ENCODE data around the gene CREB5. TPM values are rescaled to one million over a fixed set of nuclear protein-coding genes. Genes with fewer than 3 reads are reported as not detected.

Gene CREB5
- total and polyA plus RNA-seq, 2 of the 8 experiments (the other 6 are each of a cell fraction or from before 2014, with no cell fraction given): 2.4 to 2.7 TPM

GRCh38 chr7:28483908-28484605, 71.7 kb downstream of the CREB5 start (continued):
- no peak for TF ChIP-seq KDM4A (IDR thresholded peaks at IDR 0.05; ENCODE audit: low read depth, low read length, severe bottlenecking)
- no peak for TF ChIP-seq TEAD4 (IDR thresholded peaks at IDR 0.05; ENCODE audit: low read depth, low read length)
- no peak for TF ChIP-seq EP300 (IDR thresholded peaks at IDR 0.05; ENCODE audit: borderline replicate concordance in 1 of 2, low read depth in 2 of 2, low read length in 2 of 2)
- TF ChIP-seq GABPA (IDR thresholded peaks at IDR 0.05; ENCODE audit: borderline replicate concordance, insufficient read depth, low read length): no peak
- TF ChIP-seq SUZ12 (IDR thresholded peaks at IDR 0.05; ENCODE audit: low read length): no peak
- TF ChIP-seq NRF1 (IDR thresholded peaks at IDR 0.05; ENCODE audit: low read depth, low read length): no peak
- no peak for TF ChIP-seq SP1 (IDR thresholded peaks at IDR 0.05; ENCODE audit: low read depth, low read length)
- no peak for TF ChIP-seq POLR2AphosphoS5 (IDR thresholded peaks at IDR 0.05; ENCODE audit: low read depth, low read length)
